Testis (tissue), 2 donors: ENCODE results near the gene KCNQ5.

Source experiments
- CTCF ChIP-seq, 3 experiments: fragments of 450-650 bp in 2 of 3; fragments of 200-600 bp in 1 of 3; sonication (generic) in 1 of 3; IDR thresholded peaks; one replicate each; pipeline ENCODE4 v1.5.1; 2016 to 2019; ENCODE audit warnings: antibody characterized with exemption in 3 of 3, mild to moderate bottlenecking in 2 of 3, moderate library complexity in 1 of 3
- POLR2A ChIP-seq: fragments of 450-650 bp; IDR thresholded peaks from one replicate; pipeline ENCODE4 v1.6.1; 2017; ENCODE audit warnings: antibody characterized with exemption, mild to moderate bottlenecking, moderate library complexity

GRCh38 chr6:73085443-73085871 is 463.6 kb downstream of the KCNQ5 start:
- TF ChIP-seq CTCF (IDR thresholded peaks at IDR 0.05) (no peak), POLR2A (no peak)
